ENCODE data around the gene MBD4.
"Not testable (repeated sequence)": the region's sequence is repeated elsewhere in the genome, so short reads cannot be mapped to it uniquely, and the experiment has no call there.

GRCh38 chr3:129481225-129481765 lies 41.5 kb upstream of the MBD4 start:
- not testable (repeated sequence) for TF ChIP-seq CTCF (IDR thresholded peaks at IDR 0.05); ZFX (IDR thresholded peaks at IDR 0.05; ENCODE audit: borderline replicate concordance)
